Measurements from ENCODE around the gene WDR27. TPM values are rescaled to one million over a fixed set of nuclear protein-coding genes. Genes with fewer than 3 reads are reported as not detected.

WDR27 gene
- polyA plus RNA-seq, 1 donor from 2014 or later, result 35.8 TPM

GRCh38 chr6:169429001-169429400, 272.8 kb downstream of the WDR27 start:
- Histone ChIP-seq H4K20me1 (ENCODE audit: insufficient read depth) (no peaks in the 10 kb centered on the region), H3K9me3 (ENCODE audit: low read length) (peaks cover 11% of the 10 kb centered on the region), H3K4me2 (ENCODE audit: low read length) (no peak overlapping the region), H3K27me3 (ENCODE audit: insufficient read depth, low read depth, low read length) (no peaks in the 10 kb centered on the region), H3K4me3 (ENCODE audit: low read length) (no peak overlapping the region), H3K9ac (ENCODE audit: low read length) (no peak overlapping the region), H3K9me2 (ENCODE audit: insufficient read depth, low read length) (no peaks in the 10 kb centered on the region), H2AFZ (ENCODE audit: low read depth, low read length) (no peak overlapping the region), H3K36me3 (ENCODE audit: insufficient read depth, low read length) (no peaks in the 10 kb centered on the region), H3F3A (ENCODE audit: insufficient read depth, low read length, poor library complexity, severe bottlenecking) (no peaks in the 10 kb centered on the region), H3K79me2 (replicated peaks; ENCODE audit: insufficient read depth, low read length) (no peaks in the 10 kb centered on the region), H3K27ac (ENCODE audit: low read length) (no peak overlapping the region)
- TF ChIP-seq POLR2AphosphoS5 (IDR thresholded peaks at IDR 0.05) (no peak), RAD21 (conservative IDR thresholded peaks at IDR 0.05) (no peak), EZH2 (IDR thresholded peaks at IDR 0.05; ENCODE audit: borderline replicate concordance, insufficient read depth, low read length, poor library complexity, severe bottlenecking) (no peak), EP300 (conservative IDR thresholded peaks at IDR 0.05; ENCODE audit: poor library complexity, severe bottlenecking) (no peak), REST (IDR thresholded peaks at IDR 0.05; ENCODE audit: borderline replicate concordance) (no peak), SMC3 (conservative IDR thresholded peaks at IDR 0.05; ENCODE audit: poor library complexity) (no peak), TAF1 (IDR thresholded peaks at IDR 0.05; ENCODE audit: low read depth) (no peak), MXI1 (conservative IDR thresholded peaks at IDR 0.05; ENCODE audit: poor library complexity, severe bottlenecking) (no peak), CTCF (IDR thresholded peaks at IDR 0.05; ENCODE audit: poor library complexity, severe bottlenecking) (no peak)

- Histone ChIP-seq H4K20me1 (ENCODE audit: insufficient read depth) (no peaks in the 10 kb centered on the region), H3K9me3 (ENCODE audit: low read length) (peaks cover 11% of the 10 kb centered on the region), H3K79me2 (replicated peaks; ENCODE audit: insufficient read depth, low read length) (no peaks in the 10 kb centered on the region), H3K27me3 (ENCODE audit: insufficient read depth, low read depth, low read length) (no peaks in the 10 kb centered on the region), H3K9me2 (ENCODE audit: insufficient read depth, low read length) (no peaks in the 10 kb centered on the region), H3K9ac (ENCODE audit: low read length) (no peak overlapping the region), H3K27ac (ENCODE audit: low read length) (no peak overlapping the region), H3K4me2 (ENCODE audit: low read length) (no peak overlapping the region), H3K36me3 (ENCODE audit: insufficient read depth, low read length) (no peaks in the 10 kb centered on the region), H3K4me3 (ENCODE audit: low read length) (no peak overlapping the region), H2AFZ (ENCODE audit: low read depth, low read length) (no peak overlapping the region), H3F3A (ENCODE audit: insufficient read depth, low read length, poor library complexity, severe bottlenecking) (no peaks in the 10 kb centered on the region)
- TF ChIP-seq MXI1 (conservative IDR thresholded peaks at IDR 0.05; ENCODE audit: poor library complexity, severe bottlenecking), result no peak
- no peak for TF ChIP-seq TAF1 (IDR thresholded peaks at IDR 0.05; ENCODE audit: low read depth)
- TF ChIP-seq RAD21 (conservative IDR thresholded peaks at IDR 0.05), result no peak
- no peak for TF ChIP-seq CTCF (IDR thresholded peaks at IDR 0.05; ENCODE audit: poor library complexity, severe bottlenecking)
- TF ChIP-seq EP300 (conservative IDR thresholded peaks at IDR 0.05; ENCODE audit: poor library complexity, severe bottlenecking), result no peak
- TF ChIP-seq SMC3 (conservative IDR thresholded peaks at IDR 0.05; ENCODE audit: poor library complexity), result no peak
- TF ChIP-seq EZH2 (IDR thresholded peaks at IDR 0.05; ENCODE audit: borderline replicate concordance, insufficient read depth, low read length, poor library complexity, severe bottlenecking), result no peak
- TF ChIP-seq REST (IDR thresholded peaks at IDR 0.05; ENCODE audit: borderline replicate concordance), result no peak
- TF ChIP-seq POLR2AphosphoS5 (IDR thresholded peaks at IDR 0.05), result no peak
These were observed 273.3 kb downstream of the WDR27 start for GRCh38 chr6:169428532-169428931.

All from neural cell (in vitro differentiated cells).